Measurements from ENCODE around the gene DCLK1. TPM values are rescaled to one million over a fixed set of nuclear protein-coding genes. Genes with fewer than 3 reads are reported as not detected.
"Not testable (repeated sequence)": the region's sequence is repeated elsewhere in the genome, so short reads cannot be mapped to it uniquely, and the experiment has no call there.

DCLK1 gene
- total RNA-seq, 1 donor from 2014 or later, result not detected

- no peaks in the 10 kb centered on the region for H3K4me1 Mint-ChIP-seq (ENCODE audit: low read depth)
Measured at GRCh38 chr13:36125841-36126240, 5.3 kb downstream of the DCLK1 start.

GRCh38 chr13:36124236-36124822 lies 6.9 kb downstream of the DCLK1 start:
- Mint-ChIP-seq H3K27ac (no peak overlapping the region), H3K9me3 (no peaks in the 10 kb centered on the region), H3K27me3 (ENCODE audit: low read depth) (peaks cover 2% of the 10 kb centered on the region), H3K4me1 (ENCODE audit: low read depth) (no peaks in the 10 kb centered on the region), H3K36me3 (ENCODE audit: low read depth) (no peaks in the 10 kb centered on the region), H3K4me3 (ENCODE audit: low read depth) (no peak overlapping the region)
- no peak for DNase-seq (ENCODE audit: low spot score)
- intact Hi-C loops (cut with micrococcal nuclease), result no loop called here

More at GRCh38 chr13:36125841-36126240, 5.3 kb downstream of the DCLK1 start:
- DNase-seq (ENCODE audit: low spot score), result no peak
- H3K9me3 Mint-ChIP-seq, result no peaks in the 10 kb centered on the region
- H3K36me3 Mint-ChIP-seq (ENCODE audit: low read depth), result no peaks in the 10 kb centered on the region
- intact Hi-C loops (cut with micrococcal nuclease), result no loop called here
- no peak overlapping the region for H3K4me3 Mint-ChIP-seq (ENCODE audit: low read depth)
- H3K27me3 Mint-ChIP-seq (ENCODE audit: low read depth), result peaks cover 9% of the 10 kb centered on the region
- no peak overlapping the region for H3K27ac Mint-ChIP-seq

GRCh38 chr13:36115306-36115705 lies 15.9 kb downstream of the DCLK1 start:
- no peak overlapping the region for H3K4me3 Mint-ChIP-seq (ENCODE audit: low read depth)
- H3K27me3 Mint-ChIP-seq (ENCODE audit: low read depth), result no peaks in the 10 kb centered on the region
- H3K4me1 Mint-ChIP-seq (ENCODE audit: low read depth), result no peaks in the 10 kb centered on the region
- no peak overlapping the region for H3K27ac Mint-ChIP-seq
- no peaks in the 10 kb centered on the region for H3K36me3 Mint-ChIP-seq (ENCODE audit: low read depth)
- H3K9me3 Mint-ChIP-seq, result no peaks in the 10 kb centered on the region
- no peak for DNase-seq (ENCODE audit: low spot score)
- intact Hi-C loops (cut with micrococcal nuclease), result no loop called here

GRCh38 chr13:36114233-36114632 lies 16.9 kb downstream of the DCLK1 start:
- H3K27me3 Mint-ChIP-seq (ENCODE audit: low read depth), result no peaks in the 10 kb centered on the region

GRCh38 chr13:36108954-36109353 lies 22.2 kb downstream of the DCLK1 start:
- Mint-ChIP-seq H3K36me3 (ENCODE audit: low read depth) (no peaks in the 10 kb centered on the region), H3K4me1 (ENCODE audit: low read depth) (no peaks in the 10 kb centered on the region), H3K27me3 (ENCODE audit: low read depth) (no peaks in the 10 kb centered on the region), H3K9me3 (no peaks in the 10 kb centered on the region), H3K27ac (no peak overlapping the region), H3K4me3 (ENCODE audit: low read depth) (no peak overlapping the region)
- intact Hi-C loops (cut with micrococcal nuclease), result no loop called here
- no peak for DNase-seq (ENCODE audit: low spot score)

More at GRCh38 chr13:36114233-36114632, 16.9 kb downstream of the DCLK1 start:
- intact Hi-C loops (cut with micrococcal nuclease), result no loop called here
- Mint-ChIP-seq H3K27ac (no peak overlapping the region), H3K9me3 (no peaks in the 10 kb centered on the region), H3K4me1 (ENCODE audit: low read depth) (no peaks in the 10 kb centered on the region), H3K4me3 (ENCODE audit: low read depth) (no peak overlapping the region), H3K36me3 (ENCODE audit: low read depth) (no peaks in the 10 kb centered on the region)
- DNase-seq (ENCODE audit: low spot score), result no peak

- no peaks in the 10 kb centered on the region for H3K4me1 Mint-ChIP-seq (ENCODE audit: low read depth)
- DNase-seq (ENCODE audit: low spot score), result no peak
- intact Hi-C loops (cut with micrococcal nuclease), result no loop called here
- no peaks in the 10 kb centered on the region for H3K36me3 Mint-ChIP-seq (ENCODE audit: low read depth)
- no peak overlapping the region for H3K27ac Mint-ChIP-seq
- no peaks in the 10 kb centered on the region for H3K27me3 Mint-ChIP-seq (ENCODE audit: low read depth)
- H3K9me3 Mint-ChIP-seq, result no peaks in the 10 kb centered on the region
- H3K4me3 Mint-ChIP-seq (ENCODE audit: low read depth), result no peak overlapping the region
Measured at GRCh38 chr13:36108342-36108741, 22.8 kb downstream of the DCLK1 start.

- Mint-ChIP-seq H3K4me3 (ENCODE audit: low read depth) (no peak overlapping the region), H3K27ac (no peak overlapping the region), H3K27me3 (ENCODE audit: low read depth) (no peaks in the 10 kb centered on the region), H3K36me3 (ENCODE audit: low read depth) (no peaks in the 10 kb centered on the region), H3K4me1 (ENCODE audit: low read depth) (no peaks in the 10 kb centered on the region), H3K9me3 (peaks cover 4% of the 10 kb centered on the region)
- intact Hi-C loops (cut with micrococcal nuclease), result no loop called here
- no peak for DNase-seq (ENCODE audit: low spot score)
Measured at GRCh38 chr13:36107521-36107920, 23.7 kb downstream of the DCLK1 start.

- Mint-ChIP-seq H3K36me3 (ENCODE audit: low read depth) (no peaks in the 10 kb centered on the region), H3K27me3 (ENCODE audit: low read depth) (no peaks in the 10 kb centered on the region), H3K4me3 (ENCODE audit: low read depth) (no peak overlapping the region), H3K9me3 (peaks cover 4% of the 10 kb centered on the region), H3K27ac (no peak overlapping the region), H3K4me1 (ENCODE audit: low read depth) (no peaks in the 10 kb centered on the region)
- DNase-seq (ENCODE audit: low spot score), result no peak
- intact Hi-C loops (cut with micrococcal nuclease), result no loop called here
Measured at GRCh38 chr13:36105726-36106125, 25.5 kb downstream of the DCLK1 start.

GRCh38 chr13:36102721-36103120 lies 28.5 kb downstream of the DCLK1 start:
- Mint-ChIP-seq H3K4me3 (ENCODE audit: low read depth) (no peak overlapping the region), H3K27me3 (ENCODE audit: low read depth) (no peaks in the 10 kb centered on the region), H3K9me3 (peaks cover 4% of the 10 kb centered on the region), H3K36me3 (ENCODE audit: low read depth) (no peaks in the 10 kb centered on the region), H3K27ac (no peak overlapping the region), H3K4me1 (ENCODE audit: low read depth) (no peaks in the 10 kb centered on the region)
- intact Hi-C loops (cut with micrococcal nuclease), result no loop called here
- no peak for DNase-seq (ENCODE audit: low spot score)

GRCh38 chr13:36101907-36102306 lies 29.3 kb downstream of the DCLK1 start:
- DNase-seq (ENCODE audit: low spot score); H3K36me3 Mint-ChIP-seq (ENCODE audit: low read depth); H3K4me3 Mint-ChIP-seq (ENCODE audit: low read depth); H3K4me1 Mint-ChIP-seq (ENCODE audit: low read depth); H3K27me3 Mint-ChIP-seq (ENCODE audit: low read depth); intact Hi-C loops (cut with micrococcal nuclease); H3K9me3 Mint-ChIP-seq; H3K27ac Mint-ChIP-seq: not testable (repeated sequence)

- DNase-seq (ENCODE audit: low spot score), result no peak
- H3K4me1 Mint-ChIP-seq (ENCODE audit: low read depth), result no peaks in the 10 kb centered on the region
- intact Hi-C loops (cut with micrococcal nuclease), result no loop called here
- H3K9me3 Mint-ChIP-seq, result peaks cover 4% of the 10 kb centered on the region
- H3K27ac Mint-ChIP-seq, result no peak overlapping the region
- H3K4me3 Mint-ChIP-seq (ENCODE audit: low read depth), result no peak overlapping the region
- no peaks in the 10 kb centered on the region for H3K36me3 Mint-ChIP-seq (ENCODE audit: low read depth)
- no peaks in the 10 kb centered on the region for H3K27me3 Mint-ChIP-seq (ENCODE audit: low read depth)
Measured at GRCh38 chr13:36101157-36101556, 30.0 kb downstream of the DCLK1 start.

GRCh38 chr13:36098080-36098479 lies 33.1 kb downstream of the DCLK1 start:
- Mint-ChIP-seq H3K27me3 (ENCODE audit: low read depth) (no peaks in the 10 kb centered on the region), H3K4me3 (ENCODE audit: low read depth) (no peak overlapping the region), H3K27ac (no peak overlapping the region), H3K36me3 (ENCODE audit: low read depth) (no peaks in the 10 kb centered on the region), H3K4me1 (ENCODE audit: low read depth) (no peaks in the 10 kb centered on the region), H3K9me3 (peaks cover 4% of the 10 kb centered on the region)
- intact Hi-C loops (cut with micrococcal nuclease), result no loop called here
- no peak for DNase-seq (ENCODE audit: low spot score)

- intact Hi-C loops (cut with micrococcal nuclease), result no loop called here
- no peaks in the 10 kb centered on the region for H3K27me3 Mint-ChIP-seq (ENCODE audit: low read depth)
- no peak for DNase-seq (ENCODE audit: low spot score)
- H3K9me3 Mint-ChIP-seq, result peaks cover 5% of the 10 kb centered on the region
- no peak overlapping the region for H3K27ac Mint-ChIP-seq
- H3K36me3 Mint-ChIP-seq (ENCODE audit: low read depth), result no peaks in the 10 kb centered on the region
- no peaks in the 10 kb centered on the region for H3K4me1 Mint-ChIP-seq (ENCODE audit: low read depth)
- no peak overlapping the region for H3K4me3 Mint-ChIP-seq (ENCODE audit: low read depth)
Measured at GRCh38 chr13:36096461-36097416, 34.4 kb downstream of the DCLK1 start.
